ENCODE data around the gene STARD10. TPM values are rescaled to one million over a fixed set of nuclear protein-coding genes. Genes with fewer than 3 reads are reported as not detected.

STARD10 gene
- total RNA-seq, 1 donor from 2014 or later: 126 TPM

- peak overlapping the region; percentile 83 for H3K4me3 ChIP-seq
These were observed 43.2 kb downstream of the STARD10 start for GRCh38 chr11:72750556-72751115.

GRCh38 chr11:72750086-72750485, 43.8 kb downstream of the STARD10 start:
- no peak for TF ChIP-seq CTCF (IDR thresholded peaks at IDR 0.05)
- H3K27ac ChIP-seq: peak overlapping the region; percentile 6
- DNase-seq (no peak), ATAC-seq (no peak)
- H3K4me1 ChIP-seq: peaks cover 67% of the 10 kb centered on the region
- peaks cover 14% of the 10 kb centered on the region for H3K36me3 ChIP-seq
- H3K27me3 ChIP-seq (ENCODE audit: low read depth): no peaks in the 10 kb centered on the region
- H3K9me3 ChIP-seq: no peaks in the 10 kb centered on the region
- no peak overlapping the region for H3K4me3 ChIP-seq
- intact Hi-C loops (cut with DNase I): no loop called here

More at GRCh38 chr11:72750556-72751115, 43.2 kb downstream of the STARD10 start:
- H3K36me3 ChIP-seq: peaks cover 18% of the 10 kb centered on the region
- no peak for DNase-seq
- H3K9me3 ChIP-seq: no peaks in the 10 kb centered on the region
- peak overlapping the region; percentile 79 for H3K27ac ChIP-seq
- no peaks in the 10 kb centered on the region for H3K27me3 ChIP-seq (ENCODE audit: low read depth)
- ATAC-seq: no peak
- no peak for TF ChIP-seq CTCF (IDR thresholded peaks at IDR 0.05)
- H3K4me1 ChIP-seq: peaks cover 65% of the 10 kb centered on the region
- intact Hi-C loops (cut with DNase I): no loop called here

- no peak for TF ChIP-seq CTCF (IDR thresholded peaks at IDR 0.05)
- Histone ChIP-seq H3K4me1 (peaks cover 82% of the 10 kb centered on the region), H3K27me3 (ENCODE audit: low read depth) (no peaks in the 10 kb centered on the region), H3K4me3 (no peak overlapping the region), H3K27ac (no peak overlapping the region), H3K9me3 (no peaks in the 10 kb centered on the region), H3K36me3 (peaks cover 10% of the 10 kb centered on the region)
- ATAC-seq (no peak), DNase-seq (no peak)
- intact Hi-C loops (cut with DNase I): no loop called here
These were observed 46.5 kb downstream of the STARD10 start for GRCh38 chr11:72747289-72747855.

GRCh38 chr11:72746821-72747220, 47.0 kb downstream of the STARD10 start:
- no peak for ATAC-seq
- Histone ChIP-seq H3K27me3 (ENCODE audit: low read depth) (no peaks in the 10 kb centered on the region), H3K4me1 (peaks cover 88% of the 10 kb centered on the region), H3K9me3 (no peaks in the 10 kb centered on the region), H3K36me3 (peaks cover 10% of the 10 kb centered on the region), H3K4me3 (no peak overlapping the region), H3K27ac (no peak overlapping the region)
- DNase-seq: no peak
- no peak for TF ChIP-seq CTCF (IDR thresholded peaks at IDR 0.05)
- intact Hi-C loops (cut with DNase I): no loop called here

- intact Hi-C loops (cut with DNase I): no loop called here
- no peak for ATAC-seq
- Histone ChIP-seq H3K36me3 (peaks cover 10% of the 10 kb centered on the region), H3K27me3 (ENCODE audit: low read depth) (no peaks in the 10 kb centered on the region), H3K9me3 (no peaks in the 10 kb centered on the region), H3K4me1 (peaks cover 89% of the 10 kb centered on the region), H3K4me3 (no peak overlapping the region), H3K27ac (peak overlapping the region; percentile 31)
- no peak for TF ChIP-seq CTCF (IDR thresholded peaks at IDR 0.05)
- DNase-seq: no peak
These were observed 47.8 kb downstream of the STARD10 start for GRCh38 chr11:72745925-72746550.

Data from lower lobe of right lung (tissue), 2 donors.